ENCODE results near the gene CACNA2D3.

- TF ChIP-seq BHLHE40 (IDR thresholded peaks at IDR 0.05; ENCODE audit: borderline replicate concordance) = no peak
- TF ChIP-seq FOXM1 (IDR thresholded peaks at IDR 0.05; ENCODE audit: borderline replicate concordance) = no peak
- TF ChIP-seq ARNT (IDR thresholded peaks at IDR 0.05) = no peak
- no peak for TF ChIP-seq SP1 (IDR thresholded peaks at IDR 0.05)
- no peak for TF ChIP-seq NFRKB (IDR thresholded peaks at IDR 0.05)
- no peak for TF ChIP-seq L3MBTL2 (conservative IDR thresholded peaks at IDR 0.05)
- no peak for TF ChIP-seq FOXA1 (IDR thresholded peaks at IDR 0.05)
- TF ChIP-seq ZNF384 (IDR thresholded peaks at IDR 0.05) = no peak
- no peak for TF ChIP-seq LEF1 (IDR thresholded peaks at IDR 0.05; ENCODE audit: borderline replicate concordance)
- no peak for TF ChIP-seq HDGF (IDR thresholded peaks at IDR 0.05; ENCODE audit: borderline replicate concordance)
- no peak for TF ChIP-seq PKNOX1 (IDR thresholded peaks at IDR 0.05)
- no peak for TF ChIP-seq ELF4 (IDR thresholded peaks at IDR 0.05)
- no peak for TF ChIP-seq TARDBP (IDR thresholded peaks at IDR 0.05)
- no peak for TF ChIP-seq SUZ12 (IDR thresholded peaks at IDR 0.05)
These were observed 936.8 kb downstream of the CACNA2D3 start for GRCh38 chr3:55059027-55059629.

Data from HEK293T (cell line).